Osteoblast (primary cell): ENCODE measurements around the gene VPS16. TPM values are rescaled to one million over a fixed set of nuclear protein-coding genes. Genes with fewer than 3 reads are reported as not detected.

Experiments used
- DNase-seq: peaks from one replicate; pipeline ENCODE4 v3.0.0; 2011; ENCODE audit warnings: low spot score, mixed read lengths; ENCODE audit not compliant: insufficient read length; ENCODE audit errors: missing footprints
- H2AFZ ChIP-seq: 2 replicates; pipeline ENCODE4 v1.6.0; 2011; ENCODE audit warnings: mild to moderate bottlenecking, low read length
- H3K27ac ChIP-seq: 2 replicates; pipeline ENCODE4 v1.5.1; 2011; ENCODE audit warnings: mild to moderate bottlenecking, low read depth, low read length, moderate library complexity
- H3K27me3 ChIP-seq: 2 replicates; pipeline ENCODE4 v1.6.0; 2012; ENCODE audit warnings: mild to moderate bottlenecking, control low read depth, inconsistent platforms, low read length, moderate library complexity; ENCODE audit not compliant: insufficient read depth
- H3K36me3 ChIP-seq: 2 replicates; pipeline ENCODE4 v1.5.1; 2011; ENCODE audit warnings: mild to moderate bottlenecking, low read length, control low read depth, moderate library complexity; ENCODE audit not compliant: insufficient read depth
- H3K4me1 ChIP-seq: 2 replicates; pipeline ENCODE4 v1.5.1; 2011; ENCODE audit warnings: mild to moderate bottlenecking, low read length, control low read depth, moderate library complexity; ENCODE audit not compliant: insufficient read depth
- H3K4me2 ChIP-seq: 2 replicates; pipeline ENCODE4 v1.6.0; 2011; ENCODE audit warnings: mild to moderate bottlenecking, low read length; ENCODE audit not compliant: insufficient read depth
- H3K4me3 ChIP-seq: fragments of 200-600 bp; sonication (generic); 3 replicates; pipeline ENCODE4 v1.5.1; 2012; ENCODE audit warnings: mild to moderate bottlenecking, low read length, inconsistent platforms; ENCODE audit not compliant: insufficient read depth
- H3K79me2 ChIP-seq: 2 replicates; pipeline ENCODE4 v1.6.0; 2012; ENCODE audit warnings: mild to moderate bottlenecking, low read length, control low read depth, inconsistent platforms; ENCODE audit not compliant: insufficient read depth
- H3K9me3 ChIP-seq: 2 replicates; pipeline ENCODE4 v1.5.1; 2011; ENCODE audit warnings: low read depth, low read length, control low read depth
- H4K20me1 ChIP-seq: 2 replicates; pipeline ENCODE4 v1.6.0; 2012; ENCODE audit warnings: mild to moderate bottlenecking, low read length, control low read depth; ENCODE audit not compliant: insufficient read depth
- CTCF ChIP-seq: IDR thresholded peaks from 2 replicates; pipeline ENCODE4 v1.5.1; 2011; ENCODE audit warnings: mild to moderate bottlenecking, low read depth, low read length, moderate library complexity; ENCODE audit errors: extremely low read depth
- total RNA-seq: library from RNA; depleted of rRNA; stranded (reverse); fragments of >200 nt; gene quantifications from 2 replicates; pipeline ENCODE4 v1.2.3, GENCODE V29; 2012

The VPS16 gene
- 36.2 and 40.1 TPM in 2 replicates for total RNA-seq

GRCh38 chr20:2840138-2840966 lies at the start of gene VPS16, which contains the start of gene PCED1A:
TSS of gene VPS16 (plus strand) at chr20:2840745. CDS start at chr20:2840775, 30 bp downstream.
TSS of gene PCED1A (minus strand) at chr20:2840655. CDS start at chr20:2839912, 743 bp downstream.
- peaks cover 5% of the 10 kb centered on the region for H4K20me1 ChIP-seq
- peak within 1 kb of the TSS; percentile 87 for H3K27ac ChIP-seq
- no peaks in the 10 kb centered on the region for H3K9me3 ChIP-seq
- peak; percentile 100 for DNase-seq
- H3K79me2 ChIP-seq = peaks cover 32% of the 10 kb centered on the region
- H3K27me3 ChIP-seq = no peaks in the 10 kb centered on the region
- H3K4me2 ChIP-seq = peak within 1 kb of the TSS; percentile 80
- H3K4me1 ChIP-seq = peaks cover 12% of the 10 kb centered on the region
- peaks cover 16% of the 10 kb centered on the region for H3K36me3 ChIP-seq
- H2AFZ ChIP-seq = peak within 1 kb of the TSS; percentile 99
- H3K4me3 ChIP-seq = peak within 1 kb of the TSS; percentile 94
- no peak for TF ChIP-seq CTCF

- Histone ChIP-seq H3K4me3 (no peak overlapping the region), H3K27ac (no peak overlapping the region), H3K79me2 (no peaks in the 10 kb centered on the region), H4K20me1 (peaks cover 3% of the 10 kb centered on the region), H3K4me1 (no peaks in the 10 kb centered on the region), H2AFZ (no peak overlapping the region), H3K36me3 (no peaks in the 10 kb centered on the region), H3K27me3 (peaks cover 57% of the 10 kb centered on the region), H3K9me3 (no peaks in the 10 kb centered on the region), H3K4me2 (no peak overlapping the region)
- no peak for TF ChIP-seq CTCF
- peak; percentile 58 for DNase-seq
Observed at GRCh38 chr20:2793471-2793870, 47.1 kb upstream of the VPS16 start.

DNA sequence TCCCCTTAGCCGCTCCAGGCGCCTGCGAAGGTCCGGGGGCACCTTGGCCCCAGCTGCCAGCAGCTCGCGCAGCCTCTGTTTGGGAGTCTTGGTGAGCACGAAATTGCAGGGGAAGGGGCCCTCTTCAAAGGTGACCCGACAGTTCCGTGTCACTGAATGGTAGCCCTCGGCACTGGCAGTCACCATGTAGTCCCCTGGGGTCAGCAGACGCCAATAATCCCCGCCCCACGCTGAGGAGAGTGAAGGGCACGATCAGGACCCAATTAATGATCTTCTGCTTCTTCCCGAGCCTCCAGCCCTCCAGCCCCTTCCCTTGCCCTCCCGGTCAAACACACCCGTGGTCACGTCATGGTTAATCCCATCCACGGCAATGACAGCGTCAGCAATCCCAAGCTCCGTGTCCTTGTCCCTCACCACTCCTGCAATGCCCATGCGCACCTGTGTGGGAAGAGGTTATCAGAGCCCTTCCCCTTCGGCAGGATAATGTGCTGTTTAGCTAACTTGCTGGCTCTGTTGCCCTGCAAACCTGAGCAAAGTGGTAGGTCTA lies 46.3 kb upstream of the VPS16 start:
- Histone ChIP-seq H2AFZ (no peak overlapping the region), H4K20me1 (peaks cover 3% of the 10 kb centered on the region), H3K27ac (no peak overlapping the region), H3K27me3 (peaks cover 56% of the 10 kb centered on the region), H3K9me3 (no peaks in the 10 kb centered on the region), H3K4me2 (no peak overlapping the region), H3K4me3 (no peak overlapping the region), H3K36me3 (no peaks in the 10 kb centered on the region), H3K79me2 (no peaks in the 10 kb centered on the region), H3K4me1 (no peaks in the 10 kb centered on the region)
- DNase-seq = peak; percentile 68
- no peak for TF ChIP-seq CTCF

GRCh38 chr20:2794866-2795447 lies 45.6 kb upstream of the VPS16 start:
- peaks cover 56% of the 10 kb centered on the region for H3K27me3 ChIP-seq
- no peak for TF ChIP-seq CTCF

More at GRCh38 chr20:2794866-2795447, 45.6 kb upstream of the VPS16 start:
- H2AFZ ChIP-seq = no peak overlapping the region
- peak; percentile 78 for DNase-seq
- H3K79me2 ChIP-seq = no peaks in the 10 kb centered on the region
- no peaks in the 10 kb centered on the region for H3K36me3 ChIP-seq
- H3K4me3 ChIP-seq = no peak overlapping the region
- no peak overlapping the region for H3K27ac ChIP-seq
- H4K20me1 ChIP-seq = peaks cover 3% of the 10 kb centered on the region
- H3K9me3 ChIP-seq = no peaks in the 10 kb centered on the region
- no peaks in the 10 kb centered on the region for H3K4me1 ChIP-seq
- H3K4me2 ChIP-seq = no peak overlapping the region
